GM23248 (cell line): ENCODE results near the gene TRAF2.

Experiments
- EZH2 ChIP-seq: fragments of 200-600 bp; sonication (generic); IDR thresholded peaks from 2 replicates; pipeline ENCODE4 v1.6.1; 2018; ENCODE audit warnings: antibody characterized with exemption, mild to moderate bottlenecking; ENCODE audit not compliant: insufficient read depth, poor library complexity, severe bottlenecking
- EZH2phosphoT487 ChIP-seq: fragments of 200-600 bp; sonication (generic); IDR thresholded peaks from 2 replicates; pipeline ENCODE4 v1.6.1; 2018; ENCODE audit warnings: antibody characterized with exemption, moderate library complexity, mild to moderate bottlenecking, low read depth; ENCODE audit not compliant: insufficient read depth

GRCh38 chr9:136952321-136952850 is 66.1 kb downstream of the TRAF2 start:
- TF ChIP-seq EZH2phosphoT487 (no peak), EZH2 (no peak)
